Measurements from ENCODE around the gene EGLN2.
"Not testable (repeated sequence)": the region's sequence is repeated elsewhere in the genome, so short reads cannot be mapped to it uniquely, and the experiment has no call there.

Gene EGLN2

DNA sequence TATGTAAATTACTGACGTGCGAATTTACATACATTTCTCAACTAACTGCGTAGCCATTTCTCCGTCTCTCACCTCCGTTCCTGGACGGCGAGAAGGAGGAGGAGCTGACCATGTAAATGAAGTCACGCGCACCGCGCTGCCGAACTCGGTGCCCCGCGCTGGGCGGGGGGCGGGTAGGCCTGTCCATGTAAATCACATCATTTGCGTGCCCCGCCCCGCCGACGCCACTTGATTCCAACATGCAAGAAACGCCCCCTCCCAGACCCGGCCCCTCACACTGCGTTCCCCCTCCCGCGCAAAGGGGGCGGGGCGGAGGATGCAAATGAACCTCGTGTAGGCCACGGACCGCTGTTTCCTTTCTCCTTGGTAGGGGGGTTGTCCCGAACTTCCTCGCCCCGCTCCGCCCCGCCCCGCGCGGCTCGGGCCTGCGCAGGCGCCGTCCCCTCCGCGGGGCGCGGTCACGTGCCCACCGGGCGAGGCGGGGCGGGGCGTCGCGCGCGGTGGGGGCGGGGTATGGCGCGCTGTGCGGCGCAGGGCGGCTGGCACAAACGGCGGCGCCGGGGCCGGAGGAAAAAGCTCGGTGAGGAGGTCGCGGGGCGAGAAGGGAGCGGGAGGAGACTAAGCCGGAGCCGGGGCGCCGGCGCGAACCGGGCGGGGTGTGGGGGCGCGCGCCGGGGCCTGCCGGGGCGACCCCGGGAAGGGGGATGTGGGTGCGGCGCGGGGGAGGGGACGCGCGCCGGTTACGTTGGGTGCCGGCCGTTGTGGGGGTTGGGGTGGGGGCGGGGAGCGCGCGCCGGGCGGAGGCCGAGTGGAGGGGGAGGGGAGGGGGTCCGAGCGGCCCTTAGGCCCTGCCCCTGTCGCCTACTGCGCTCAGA lies at the start of gene EGLN2:
TSS of gene EGLN2 (plus strand) at position 509 of the 875 bp plus-strand sequence. CDS start 1,382 bp downstream, outside the sequence.
- peak; percentile 98 for DNase-seq (ENCODE audit: low spot score)

DNA sequence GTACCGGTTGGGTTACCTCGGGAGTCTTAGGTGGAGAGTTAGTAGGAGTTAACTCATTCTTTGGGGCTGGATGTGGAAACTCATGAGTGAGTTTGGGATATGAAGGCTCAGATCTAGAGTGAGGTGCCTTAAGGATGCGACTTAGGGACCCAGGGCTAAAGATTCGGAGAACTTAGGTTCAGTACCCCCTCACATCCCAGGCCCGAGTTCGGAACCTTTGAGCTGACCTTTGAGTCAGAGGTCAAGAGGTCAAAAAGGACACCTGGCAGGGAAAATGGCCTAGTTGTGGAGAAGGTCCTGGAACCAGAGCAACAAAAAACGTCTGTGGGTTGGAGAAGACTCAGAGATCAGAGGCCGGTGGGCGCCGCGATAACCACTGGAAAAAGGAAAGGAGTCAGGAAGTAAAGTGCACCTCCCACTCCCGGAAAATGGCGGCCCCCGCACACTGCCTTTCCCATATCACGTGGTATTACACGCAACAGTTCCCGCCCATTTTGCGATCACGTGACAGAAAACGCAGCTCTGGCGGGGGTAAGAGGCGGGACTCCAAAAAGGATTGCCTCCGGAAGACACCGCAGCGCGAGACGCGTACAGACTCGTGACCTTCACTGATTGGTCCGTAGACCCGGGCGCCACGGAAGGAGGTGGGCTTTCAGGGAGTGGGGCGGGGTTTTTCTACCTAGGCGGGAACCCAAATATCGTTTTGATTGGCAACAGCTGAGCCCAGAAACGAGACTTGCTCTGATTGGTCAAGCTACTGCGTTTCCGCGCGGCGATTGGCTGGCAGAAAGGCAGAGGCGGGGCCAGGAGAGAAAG lies 48.7 kb upstream of the EGLN2 start, which contains the start of gene ACTMAP:
TSS of gene ACTMAP (minus strand) at position 420 of the 816 bp plus-strand sequence. CDS start 674 bp downstream, outside the sequence.
- DNase-seq (ENCODE audit: low spot score) = peak; percentile 99

DNA sequence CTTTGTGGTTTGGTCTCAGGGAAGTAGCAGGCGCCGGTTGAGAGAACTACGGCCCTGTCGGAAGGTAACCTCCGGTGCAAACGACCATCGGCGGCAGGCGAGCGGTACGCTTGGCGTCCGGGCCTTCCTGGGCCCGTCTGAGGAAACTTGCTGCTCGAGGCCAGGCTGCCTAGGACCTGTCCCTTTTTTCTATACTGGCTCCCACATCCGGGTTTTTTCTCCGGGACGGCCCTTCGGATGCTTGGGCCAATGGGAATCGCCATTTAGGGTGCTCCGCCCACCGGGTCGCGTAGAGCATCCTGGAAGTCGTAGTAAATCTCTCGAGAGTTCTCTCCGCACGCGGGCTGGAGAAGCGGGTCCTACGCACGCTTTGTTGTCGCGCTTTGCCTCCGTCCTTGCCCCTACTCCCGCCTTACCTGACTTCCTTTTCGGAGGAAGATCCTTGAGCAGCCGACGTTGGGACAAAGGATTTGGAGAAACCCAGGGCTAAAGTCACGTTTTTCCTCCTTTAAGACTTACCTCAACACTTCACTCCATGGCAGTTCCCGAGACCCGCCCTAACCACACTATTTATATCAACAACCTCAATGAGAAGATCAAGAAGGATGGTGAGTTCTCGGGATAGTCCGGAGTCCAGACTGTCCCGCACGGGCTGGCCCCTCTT lies 48.0 kb upstream of the EGLN2 start, which contains the start of gene SNRPA:
TSS of gene SNRPA (plus strand) at position 330 of the 664 bp plus-strand sequence. CDS start at position 536, 206 bp downstream.
- DNase-seq (ENCODE audit: low spot score) = peak; percentile 97

DNA sequence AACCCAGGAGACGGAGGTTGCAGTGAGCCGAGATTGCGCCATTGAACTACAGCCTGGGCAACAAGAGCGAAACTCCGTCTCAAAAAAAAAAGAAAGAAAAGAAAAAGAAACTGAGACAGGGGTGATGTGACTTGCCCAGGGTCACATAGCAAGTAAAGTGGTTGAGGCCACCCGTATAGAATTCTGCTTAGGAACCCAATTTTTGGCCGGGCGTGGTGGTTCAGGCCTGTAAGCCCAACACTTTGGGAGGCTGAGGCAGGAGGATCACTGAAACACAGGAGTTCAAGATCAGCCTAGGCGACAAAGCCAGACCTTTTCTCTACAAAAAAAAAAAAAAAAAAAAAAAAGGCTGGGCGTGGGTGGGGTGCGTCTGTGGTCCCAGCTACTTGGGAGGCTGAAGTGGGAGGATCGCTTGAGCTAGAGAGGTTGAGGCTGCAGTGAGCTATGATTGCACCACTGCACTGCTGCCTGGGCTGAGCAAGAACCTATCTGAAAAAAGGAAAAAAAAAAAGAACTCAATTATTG lies 46.7 kb upstream of the EGLN2 start:
- no peak for DNase-seq (ENCODE audit: low spot score)

DNA sequence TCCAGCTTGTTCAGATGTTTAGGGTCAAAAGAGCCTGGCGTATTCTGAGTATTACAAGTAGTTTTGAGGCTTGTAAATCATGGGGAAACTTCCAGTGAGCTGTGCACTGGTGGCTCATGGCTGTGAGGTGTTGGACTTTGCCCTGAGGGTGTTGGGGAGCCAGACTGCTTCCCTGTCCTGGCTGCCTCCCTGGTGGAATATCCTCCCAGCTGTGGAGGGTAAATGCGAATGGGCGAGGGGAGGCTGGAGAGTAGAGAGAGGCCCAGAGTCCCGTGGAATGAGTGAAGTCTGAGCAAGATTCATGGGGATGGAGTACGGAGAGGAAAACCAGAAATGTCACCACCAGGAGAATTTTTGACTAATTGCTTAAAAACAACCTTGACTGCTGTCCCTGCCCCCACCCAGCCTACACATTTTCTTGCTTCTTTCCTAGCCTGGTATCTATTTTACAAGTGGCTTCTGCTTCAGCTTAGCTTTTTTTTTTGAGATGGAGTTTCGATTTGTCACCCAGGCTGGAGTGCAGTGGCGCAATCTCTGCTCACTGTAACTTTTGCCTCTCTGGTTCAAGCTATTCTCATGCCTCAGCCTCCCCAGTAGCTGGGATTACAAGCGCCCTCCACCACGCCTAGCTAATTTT lies 44.3 kb upstream of the EGLN2 start:
- no peak for DNase-seq (ENCODE audit: low spot score)

DNA sequence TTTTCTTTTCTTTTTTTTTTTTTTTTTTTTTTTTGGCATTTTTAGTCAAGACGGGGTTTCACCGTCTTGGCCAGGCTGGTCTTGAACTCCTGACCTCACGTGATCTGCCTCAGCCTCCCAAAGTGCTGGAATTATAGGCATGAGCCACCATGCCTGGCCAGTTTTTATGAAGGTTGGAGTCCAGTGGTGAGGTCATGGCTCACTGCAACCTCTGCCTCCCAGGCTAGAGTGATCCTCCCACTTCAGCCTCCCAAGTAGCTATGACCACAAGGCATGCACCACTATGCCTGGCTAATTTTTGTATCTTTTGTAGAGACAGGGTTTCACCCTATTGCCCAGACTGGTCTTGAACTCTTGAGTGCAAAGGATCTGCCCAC lies 43.8 kb upstream of the EGLN2 start:
- DNase-seq (ENCODE audit: low spot score) = no peak

DNA sequence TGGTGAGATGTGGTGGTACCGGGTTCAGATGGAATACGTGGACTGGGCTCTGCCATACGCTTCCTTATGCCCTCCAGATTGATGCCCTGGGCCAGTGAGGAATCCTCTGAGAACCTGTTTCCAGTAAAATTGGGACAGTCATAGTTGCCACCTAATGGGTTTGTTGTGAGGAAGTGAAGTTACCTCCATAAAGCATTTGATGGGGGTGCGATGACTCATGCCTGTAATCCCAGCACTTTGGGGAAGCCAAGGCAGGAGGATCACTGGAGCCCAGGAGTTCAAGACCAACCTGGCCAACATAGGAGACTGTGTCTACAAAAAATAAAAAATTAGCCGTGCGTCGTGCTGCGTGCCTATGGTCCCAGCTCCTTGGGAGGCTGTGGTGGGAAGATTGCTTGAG lies 43.2 kb upstream of the EGLN2 start:
- DNase-seq (ENCODE audit: low spot score) = no peak

DNA sequence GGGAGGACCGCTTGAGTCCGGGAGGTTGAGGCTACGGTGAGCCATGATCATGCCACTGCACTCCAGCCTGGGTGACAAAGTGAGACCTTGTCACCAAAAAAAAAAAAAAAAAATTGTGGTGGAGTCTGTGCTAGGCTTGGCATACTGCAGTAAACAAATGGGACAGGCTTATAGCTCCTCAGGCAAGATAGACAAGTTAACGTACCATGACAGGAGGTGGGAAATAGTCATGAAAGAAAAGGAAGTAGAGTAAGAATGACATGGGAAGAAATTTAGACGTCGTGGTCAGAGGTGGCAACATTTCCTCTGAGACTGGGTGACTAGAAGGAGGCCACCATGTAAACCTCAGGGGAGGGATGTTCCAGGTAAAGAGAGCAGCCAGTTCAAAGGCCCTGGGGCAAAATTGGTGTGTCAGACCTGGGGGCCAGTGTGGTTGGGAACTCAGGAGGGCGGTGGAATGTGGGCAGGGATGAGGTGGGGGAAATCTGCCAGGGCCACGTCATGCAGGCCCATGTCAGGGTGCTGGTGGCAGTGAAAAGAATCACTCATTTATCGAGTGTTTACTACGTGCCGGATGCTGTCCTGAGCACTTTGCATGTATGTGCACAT lies 42.4 kb upstream of the EGLN2 start:
- DNase-seq (ENCODE audit: low spot score) = no peak

DNA sequence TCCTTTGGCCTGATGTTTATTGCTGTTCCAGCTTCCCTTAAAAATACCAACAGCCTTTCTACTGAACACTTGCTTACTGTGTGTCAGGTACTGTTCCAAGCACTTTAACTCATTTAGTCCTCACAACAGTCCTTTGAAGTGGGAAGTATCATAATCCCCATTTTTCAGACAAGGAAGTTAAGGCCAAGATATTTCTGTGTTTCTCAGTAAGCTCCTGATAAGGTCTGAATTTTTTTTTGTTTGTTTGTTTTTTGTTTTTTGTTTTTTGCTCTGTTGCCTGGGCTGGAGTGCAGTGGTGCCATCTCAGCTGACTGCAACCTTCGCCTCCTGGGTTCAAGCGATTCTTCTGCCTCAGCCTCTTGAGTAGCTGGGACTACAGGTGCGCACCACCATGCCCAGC lies 40.5 kb upstream of the EGLN2 start:
- DNase-seq (ENCODE audit: low spot score) = no peak

DNA sequence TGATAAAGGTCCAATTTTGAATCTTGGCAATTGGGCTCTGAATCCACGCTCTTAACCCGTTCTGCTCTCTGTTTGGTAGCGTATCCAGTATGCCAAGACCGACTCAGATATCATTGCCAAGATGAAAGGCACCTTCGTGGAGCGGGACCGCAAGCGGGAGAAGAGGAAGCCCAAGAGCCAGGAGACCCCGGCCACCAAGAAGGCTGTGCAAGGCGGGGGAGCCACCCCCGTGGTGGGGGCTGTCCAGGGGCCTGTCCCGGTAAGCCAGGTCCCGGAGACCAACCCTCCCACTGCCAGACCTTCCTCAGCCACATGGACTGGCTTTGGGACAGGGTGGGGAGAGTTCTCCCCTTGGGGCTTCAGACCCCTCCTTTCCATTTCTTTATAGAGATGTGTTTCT lies 39.6 kb upstream of the EGLN2 start:
- DNase-seq (ENCODE audit: low spot score) = no peak

DNA sequence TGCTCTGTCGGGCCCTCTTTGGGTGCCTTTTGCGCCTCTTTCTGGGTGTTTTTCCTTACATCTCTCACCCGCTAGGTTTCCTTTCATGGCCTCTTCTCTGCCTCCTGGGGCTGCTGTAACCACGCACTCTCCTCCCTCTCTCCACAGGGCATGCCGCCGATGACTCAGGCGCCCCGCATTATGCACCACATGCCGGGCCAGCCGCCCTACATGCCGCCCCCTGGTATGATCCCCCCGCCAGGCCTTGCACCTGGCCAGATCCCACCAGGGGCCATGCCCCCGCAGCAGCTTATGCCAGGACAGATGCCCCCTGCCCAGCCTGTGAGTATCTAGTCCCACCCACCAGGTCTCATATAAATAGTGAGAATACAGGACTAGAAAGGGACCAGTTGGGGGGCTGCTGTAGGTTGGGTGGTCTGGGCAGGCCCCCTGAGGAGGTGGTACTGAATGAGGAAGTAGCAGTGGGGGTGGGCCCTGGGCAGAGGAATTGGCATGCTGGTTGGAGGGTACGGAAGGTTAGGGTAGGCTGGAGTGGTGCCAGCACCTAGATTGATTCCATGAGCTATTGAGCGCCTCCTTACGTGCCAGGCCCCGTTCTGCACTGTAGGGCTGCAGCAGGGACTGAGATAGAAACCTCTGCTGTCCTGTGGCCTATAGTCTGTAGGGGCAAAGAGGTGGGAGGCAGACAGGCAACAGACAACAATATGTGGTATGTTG lies 36.1 kb upstream of the EGLN2 start:
- DNase-seq (ENCODE audit: low spot score) = no peak

DNA sequence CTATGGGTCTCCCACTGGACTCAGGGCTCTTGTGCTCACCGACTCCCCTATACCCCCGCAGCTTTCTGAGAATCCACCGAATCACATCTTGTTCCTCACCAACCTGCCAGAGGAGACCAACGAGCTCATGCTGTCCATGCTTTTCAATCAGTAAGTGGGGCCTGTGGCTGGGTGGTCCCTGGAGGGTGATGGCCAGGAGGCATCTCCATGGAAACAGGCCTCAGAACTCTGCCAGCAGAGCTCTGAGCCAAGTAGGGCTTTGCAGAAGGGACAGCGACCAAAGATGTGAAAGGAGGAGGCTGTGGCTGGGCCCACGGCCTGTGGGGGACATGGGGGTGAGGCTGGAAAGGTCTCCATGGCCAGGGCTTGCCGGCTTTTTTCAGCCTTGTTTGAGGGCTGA lies 35.5 kb upstream of the EGLN2 start:
- no peak for DNase-seq (ENCODE audit: low spot score)

DNA sequence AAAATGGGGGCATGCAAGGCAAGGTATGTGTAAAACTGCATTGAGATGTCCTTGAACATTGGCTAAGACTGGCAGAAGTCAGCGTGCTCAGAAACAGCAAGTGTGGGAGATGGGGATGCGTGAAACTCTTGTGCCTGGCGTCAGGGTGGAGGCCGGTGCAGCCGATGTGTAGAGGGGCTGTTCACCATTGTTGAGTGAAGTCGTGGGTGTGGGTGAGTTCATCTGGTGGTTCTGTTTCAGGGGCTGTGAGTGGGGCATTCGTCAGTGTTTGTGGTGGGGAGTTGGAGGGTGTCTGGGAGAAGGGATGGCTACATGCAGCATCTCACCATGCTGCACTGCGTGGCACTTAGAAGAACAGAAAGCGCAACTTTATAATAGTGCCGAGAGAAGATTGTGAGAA lies 35.0 kb upstream of the EGLN2 start:
- DNase-seq (ENCODE audit: low spot score) = no peak

DNA sequence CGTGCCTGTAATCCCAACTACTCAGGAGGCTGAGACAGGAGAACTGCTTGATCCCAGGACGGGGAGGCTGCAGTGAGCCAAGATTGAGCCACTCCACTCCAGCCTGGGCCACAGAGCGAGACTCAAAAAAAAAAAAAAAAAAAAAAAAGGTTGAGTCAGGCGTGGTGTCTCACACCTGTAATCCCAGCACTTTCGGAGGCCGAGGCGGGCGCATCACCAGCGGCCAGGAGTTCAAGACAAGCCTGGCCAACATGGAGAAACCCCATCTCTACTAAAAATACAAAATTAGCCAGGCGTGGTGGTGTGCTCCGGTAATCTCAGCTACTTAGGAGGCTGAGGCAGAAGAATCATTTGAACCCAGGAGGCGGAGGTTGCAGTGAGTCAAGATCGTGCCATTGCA lies 32.6 kb upstream of the EGLN2 start:
- not testable (repeated sequence) for DNase-seq (ENCODE audit: low spot score)

DNA sequence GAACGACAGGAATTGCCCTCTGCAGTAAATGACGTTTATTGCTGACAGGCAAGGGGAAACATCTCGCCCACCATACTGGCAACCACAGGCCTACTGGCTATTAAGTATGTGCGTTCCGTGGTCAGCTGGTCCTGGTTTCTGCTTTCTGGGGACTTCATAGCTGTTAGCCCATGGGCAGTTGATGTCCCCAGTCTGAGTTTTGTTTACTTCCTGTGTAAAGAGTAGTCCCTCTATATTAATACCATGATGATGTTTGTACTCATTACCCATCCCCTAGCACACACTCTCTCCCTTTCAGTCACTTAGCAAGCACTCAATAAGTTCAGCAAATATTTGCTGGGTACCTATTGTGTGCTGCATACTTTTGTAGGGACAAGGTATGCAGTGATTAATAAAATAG lies 30.1 kb upstream of the EGLN2 start:
- no peak for DNase-seq (ENCODE audit: low spot score)

DNA sequence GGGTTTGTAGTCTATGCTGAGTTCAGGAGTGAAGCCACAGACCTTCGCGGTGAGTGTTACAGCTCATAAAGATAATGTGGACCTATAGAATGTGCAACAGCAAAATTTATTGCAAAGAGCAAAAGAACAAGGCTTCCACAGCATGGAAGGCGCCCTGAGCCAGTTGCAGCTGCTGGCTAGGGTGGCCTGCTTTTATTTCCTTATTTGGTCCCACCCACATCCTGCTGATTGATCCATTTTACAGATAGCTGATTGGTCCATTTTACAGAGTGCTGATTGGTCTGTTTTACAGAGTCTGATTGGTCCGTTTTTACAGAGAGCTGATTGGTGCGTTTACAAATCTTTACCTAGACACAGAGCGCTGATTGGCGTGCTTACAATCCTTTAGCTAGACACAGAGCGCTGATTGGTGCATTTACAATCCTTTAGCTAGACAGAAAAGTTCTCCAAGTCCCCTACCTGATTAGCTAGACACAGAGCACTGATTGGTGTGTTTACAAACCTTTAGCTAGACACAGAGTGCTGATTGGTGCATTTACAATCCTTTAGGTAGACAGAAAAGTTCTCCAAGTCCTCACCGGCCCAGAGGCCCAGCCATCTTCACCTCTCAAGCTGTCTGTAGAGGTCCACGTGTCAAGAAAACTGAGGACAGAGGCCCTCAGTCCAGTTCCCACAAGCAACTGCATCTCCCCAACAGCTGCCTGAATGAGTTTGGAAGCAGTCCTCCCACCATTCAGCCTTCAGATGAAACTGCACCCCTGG lies 27.7 kb upstream of the EGLN2 start:
- DNase-seq (ENCODE audit: low spot score) = not testable (repeated sequence)

DNA sequence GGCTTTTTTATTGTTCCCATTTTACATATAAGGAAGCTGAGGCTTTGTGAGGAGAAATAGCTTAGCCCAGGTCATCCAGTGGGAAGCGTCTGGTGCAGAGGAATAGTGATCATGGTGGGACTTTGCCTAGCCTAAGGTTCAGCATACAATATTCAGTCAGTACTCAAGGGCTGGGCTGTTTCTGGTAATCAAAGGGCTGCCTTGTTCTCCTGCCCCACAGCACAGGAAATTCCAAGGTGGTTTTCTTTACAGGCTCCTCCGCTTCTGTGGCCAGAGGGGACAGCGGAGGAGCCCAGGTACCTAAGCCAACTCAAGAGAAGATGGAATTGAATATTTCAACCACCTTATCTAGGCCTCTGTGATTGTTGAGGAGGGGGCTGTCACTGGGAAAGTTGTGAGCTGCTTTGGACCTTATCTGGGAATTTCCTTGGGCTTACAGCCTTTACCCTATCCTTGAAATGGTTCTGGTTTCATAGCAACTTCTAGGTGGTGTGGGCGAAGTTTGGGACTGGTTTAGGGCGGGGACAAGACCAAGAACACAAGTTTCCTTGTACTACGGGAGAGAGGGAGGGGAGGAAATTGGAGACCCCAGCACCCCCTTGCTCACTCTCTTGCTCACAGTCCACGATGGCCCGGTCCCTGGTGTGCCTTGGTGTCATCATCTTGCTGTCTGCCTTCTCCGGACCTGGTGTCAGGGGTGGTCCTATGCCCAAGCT lies 23.9 kb upstream of the EGLN2 start, which contains the start of gene MIA:
TSS of gene MIA (plus strand) at position 606 of the 716 bp plus-strand sequence. CDS start at position 628, 22 bp downstream.
- no peak for DNase-seq (ENCODE audit: low spot score)

DNA sequence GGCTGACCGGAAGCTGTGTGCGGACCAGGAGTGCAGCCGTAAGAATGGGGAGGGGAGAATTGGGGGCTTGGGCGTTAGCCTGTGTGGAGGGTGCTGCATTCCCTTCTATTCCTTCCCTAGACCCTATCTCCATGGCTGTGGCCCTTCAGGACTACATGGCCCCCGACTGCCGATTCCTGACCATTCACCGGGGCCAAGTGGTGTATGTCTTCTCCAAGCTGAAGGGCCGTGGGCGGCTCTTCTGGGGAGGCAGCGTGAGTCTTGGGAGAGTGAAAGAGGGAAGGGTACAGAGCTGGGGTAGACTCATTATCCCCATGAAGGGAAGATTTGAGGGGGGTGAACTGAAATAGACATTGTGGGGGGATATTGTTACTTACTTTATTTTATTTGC lies 23.4 kb upstream of the EGLN2 start:
- no peak for DNase-seq (ENCODE audit: low spot score)

DNA sequence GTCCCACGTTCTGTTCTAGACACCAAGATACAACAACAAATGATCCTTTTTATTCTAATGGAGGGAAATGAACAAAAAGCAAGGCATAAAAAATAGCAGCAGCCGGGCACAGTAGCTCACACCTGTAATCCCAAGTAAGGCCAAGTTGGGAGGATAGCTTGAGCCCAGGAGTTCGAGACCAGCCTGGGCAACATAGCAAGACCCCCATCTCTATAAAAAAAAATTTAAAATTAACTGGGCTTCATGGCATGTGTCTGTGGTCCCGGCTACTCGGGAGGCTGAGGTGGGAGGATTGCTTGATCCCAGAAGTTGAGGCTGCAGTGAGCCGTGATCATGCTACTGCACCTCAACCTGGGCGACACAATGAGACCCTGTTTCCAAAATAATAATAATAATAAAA lies 22.6 kb upstream of the EGLN2 start:
- DNase-seq (ENCODE audit: low spot score) = no peak

All from LoVo (cell line).